SK-N-DZ (cell line): Measurements from ENCODE around the gene KLHL22.

Experiments
- DNase-seq: peaks from one replicate; pipeline ENCODE4 v3.0.0-alpha.2; 2015; ENCODE audit warnings: low spot score

The KLHL22 gene

GRCh38 chr22:20432244-20432686 is 63.3 kb downstream of the KLHL22 start:
- no peak for DNase-seq

GRCh38 chr22:20431511-20432192 is 63.9 kb downstream of the KLHL22 start:
- no peak for DNase-seq

GRCh38 chr22:20430720-20431510 is 64.7 kb downstream of the KLHL22 start:
- no peak for DNase-seq

- DNase-seq, result no peak
These were observed 65.4 kb downstream of the KLHL22 start for GRCh38 chr22:20430101-20430719.

GRCh38 chr22:20429254-20430100 is 66.1 kb downstream of the KLHL22 start:
- no peak for DNase-seq

- DNase-seq, result no peak
These were observed 66.9 kb downstream of the KLHL22 start for GRCh38 chr22:20428496-20429253.

- no peak for DNase-seq
These were observed 67.6 kb downstream of the KLHL22 start for GRCh38 chr22:20427945-20428417.

- no peak for DNase-seq
These were observed 68.3 kb downstream of the KLHL22 start for GRCh38 chr22:20427104-20427944.

- no peak for DNase-seq
These were observed 69.4 kb downstream of the KLHL22 start for GRCh38 chr22:20426259-20426615.

- no peak for DNase-seq
These were observed 69.9 kb downstream of the KLHL22 start for GRCh38 chr22:20425566-20426258.

- no peak for DNase-seq
These were observed 70.5 kb downstream of the KLHL22 start for GRCh38 chr22:20424932-20425565.

- DNase-seq, result no peak
These were observed 71.0 kb downstream of the KLHL22 start for GRCh38 chr22:20424568-20424931.

GRCh38 chr22:20423906-20424551 is 71.6 kb downstream of the KLHL22 start:
- no peak for DNase-seq

- DNase-seq, result no peak
These were observed 72.3 kb downstream of the KLHL22 start for GRCh38 chr22:20423008-20423905.

GRCh38 chr22:20422271-20423007 is 73.2 kb downstream of the KLHL22 start:
- DNase-seq, result peak; percentile 55

- DNase-seq, result no peak
These were observed 74.1 kb downstream of the KLHL22 start for GRCh38 chr22:20421507-20421874.
